CD4-positive, alpha-beta T cell treated with Interleukin-6 for 4 hours (primary cell): ENCODE data around the gene CFAP58.
"Not testable (repeated sequence)": the region's sequence is repeated elsewhere in the genome, so short reads cannot be mapped to it uniquely, and the experiment has no call there.

Experiments
- DNase-seq: peaks from one replicate; pipeline ENCODE4 v3.0.0-alpha.2; 2020; ENCODE audit warnings: mixed read lengths

CFAP58 gene

GRCh38 chr10:104445359-104445758, 91.7 kb downstream of the CFAP58 start:
- no peak for DNase-seq

DNA sequence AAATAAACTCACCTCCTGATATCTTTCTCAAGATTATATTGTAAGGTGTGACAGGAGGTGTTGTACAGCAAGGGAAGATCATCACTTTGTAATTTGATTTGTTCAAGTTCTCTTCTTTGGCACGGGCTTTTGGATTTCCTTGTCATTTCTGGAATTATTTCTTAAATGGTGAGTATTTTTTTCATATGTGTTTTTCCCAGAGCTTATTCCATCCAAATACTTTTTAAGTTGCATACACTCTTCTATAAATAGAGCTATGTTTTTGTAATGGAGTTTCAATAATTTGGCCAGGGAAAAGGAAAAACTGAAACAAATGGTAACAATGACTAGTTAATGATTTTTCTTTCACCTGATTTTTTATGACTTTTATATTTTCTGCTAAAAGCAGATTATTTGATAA, 92.5 kb downstream of the CFAP58 start:
- no peak for DNase-seq

GRCh38 chr10:104447331-104447730, 93.7 kb downstream of the CFAP58 start:
- DNase-seq: no peak

- DNase-seq: no peak
Measured at GRCh38 chr10:104447906-104448305, 94.3 kb downstream of the CFAP58 start.

GRCh38 chr10:104449391-104449790, 95.8 kb downstream of the CFAP58 start:
- DNase-seq: no peak

GRCh38 chr10:104450490-104450889, 96.9 kb downstream of the CFAP58 start:
- no peak for DNase-seq

DNA sequence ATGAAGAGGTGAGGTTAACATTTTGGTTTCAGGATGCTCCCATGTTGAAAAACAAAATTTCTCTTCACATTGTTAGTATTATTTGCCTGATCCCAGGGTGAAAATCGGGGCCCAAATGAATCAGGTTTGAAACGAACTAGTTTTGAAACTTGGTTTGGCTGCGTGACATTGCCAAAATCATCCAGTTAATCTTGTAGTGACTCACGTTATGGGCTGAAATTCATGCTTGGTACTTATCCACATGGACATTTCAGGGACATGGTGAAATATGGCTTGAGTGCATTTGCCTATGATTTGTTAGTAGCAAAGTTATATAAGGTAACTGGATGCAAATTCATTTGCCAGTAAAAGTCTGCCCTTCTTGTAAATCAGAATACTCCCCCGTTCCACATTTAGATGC, 97.3 kb downstream of the CFAP58 start:
- no peak for DNase-seq

DNA sequence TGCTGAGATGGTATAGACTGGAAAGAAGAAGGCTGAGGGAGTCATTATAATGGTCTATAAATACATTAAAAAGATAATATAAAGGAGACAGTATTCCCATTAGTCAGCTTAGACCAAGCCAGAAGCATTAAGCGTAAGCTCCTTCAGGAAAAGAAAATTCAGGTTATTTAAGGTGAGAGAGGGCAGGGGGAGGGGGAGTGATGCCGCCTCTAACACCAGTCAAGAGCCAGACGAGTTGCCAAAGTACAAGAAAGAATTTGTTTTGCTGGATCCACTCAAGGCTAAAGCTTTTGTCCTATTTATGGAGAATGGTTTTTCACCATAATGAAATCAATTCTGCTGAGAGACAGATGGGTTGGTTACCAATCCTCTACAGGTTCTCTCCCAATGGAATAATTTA, 99.3 kb downstream of the CFAP58 start:
- DNase-seq: no peak

GRCh38 chr10:104456802-104457542, 103.3 kb downstream of the CFAP58 start:
- DNase-seq: no peak

GRCh38 chr10:104457543-104457828, 103.9 kb downstream of the CFAP58 start:
- DNase-seq: no peak

- not testable (repeated sequence) for DNase-seq
Measured at GRCh38 chr10:104465575-104465974, 111.9 kb downstream of the CFAP58 start.

- DNase-seq: not testable (repeated sequence)
Measured at GRCh38 chr10:104468818-104469217, 115.2 kb downstream of the CFAP58 start.

GRCh38 chr10:104472505-104472904, 118.9 kb downstream of the CFAP58 start:
- DNase-seq: no peak

GRCh38 chr10:104472957-104473745, 119.5 kb downstream of the CFAP58 start:
- no peak for DNase-seq

DNA sequence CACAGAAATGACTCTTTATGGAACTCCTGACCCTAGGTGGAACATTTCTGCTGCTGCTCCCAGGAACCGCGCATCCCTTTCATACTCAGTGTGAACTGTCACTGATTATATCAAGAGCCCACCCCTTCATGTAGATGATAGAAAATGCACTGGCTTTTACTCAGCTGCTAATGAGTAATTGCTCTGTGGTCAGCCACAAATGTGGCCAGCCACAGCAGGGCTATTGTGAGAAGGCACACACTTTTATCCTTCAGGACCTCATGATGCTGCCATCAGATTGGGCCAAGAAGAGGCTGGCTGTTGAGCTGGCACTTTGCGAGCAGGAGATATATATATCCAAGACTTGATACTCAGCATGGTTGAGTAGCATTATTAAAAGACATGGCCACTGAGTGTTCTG, 124.7 kb downstream of the CFAP58 start:
- no peak for DNase-seq

DNA sequence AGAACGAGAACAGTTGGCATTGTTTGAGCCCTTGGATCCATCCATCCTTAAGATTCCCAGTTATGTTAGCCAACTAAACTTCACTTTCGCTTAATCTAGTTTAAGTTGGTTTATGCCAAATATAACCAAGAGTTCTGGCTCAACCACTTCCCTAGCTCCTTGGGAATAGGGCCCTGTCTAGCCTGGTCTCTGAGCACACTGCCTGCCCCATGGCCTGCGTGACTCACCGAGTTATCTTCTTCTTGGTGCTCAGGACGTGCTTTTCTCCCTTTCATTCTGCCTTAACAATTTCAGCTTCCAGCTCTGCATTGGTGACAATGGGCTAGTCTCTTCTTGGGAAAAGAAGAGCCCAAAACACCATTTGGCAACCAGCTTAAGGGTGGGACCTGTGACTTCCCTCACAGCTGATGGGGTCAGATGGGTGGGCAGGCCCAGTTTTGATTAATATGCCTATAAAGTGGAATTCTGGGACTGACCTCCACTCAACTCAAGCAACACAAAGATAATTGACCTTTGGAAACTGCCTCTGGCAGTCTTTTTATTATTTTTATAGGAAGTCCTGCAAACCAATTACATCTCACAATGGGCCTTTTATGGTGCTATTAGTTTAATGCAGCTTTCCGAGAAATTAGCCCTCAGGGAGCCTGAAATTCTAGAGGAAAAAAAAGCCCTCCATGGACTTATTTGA, 126.4 kb downstream of the CFAP58 start:
- no peak for DNase-seq

GRCh38 chr10:104480797-104481196, 127.2 kb downstream of the CFAP58 start:
- no peak for DNase-seq

DNA sequence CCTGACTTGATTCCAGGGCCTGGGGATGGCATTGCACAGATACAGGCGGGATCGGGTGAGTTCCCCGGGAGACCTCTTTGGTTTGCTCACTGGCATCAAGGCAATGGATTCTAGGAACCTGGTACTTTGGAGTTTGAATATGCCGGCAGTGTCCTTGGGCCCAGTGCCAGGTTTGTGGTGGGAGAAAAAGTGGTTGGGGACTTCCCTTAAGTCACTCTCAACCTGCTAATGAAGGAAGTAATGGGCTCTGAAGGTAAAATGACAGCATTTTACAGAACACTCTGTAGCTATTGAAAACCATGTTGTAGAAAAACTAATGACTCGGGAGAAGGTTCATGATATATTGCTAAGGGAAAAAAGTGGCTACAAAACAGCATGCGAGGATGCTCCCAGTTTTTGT, 129.9 kb downstream of the CFAP58 start:
- DNase-seq: no peak

- no peak for DNase-seq
Measured at GRCh38 chr10:104485632-104486031, 132.0 kb downstream of the CFAP58 start.

GRCh38 chr10:104486803-104487202, 133.2 kb downstream of the CFAP58 start:
- DNase-seq: no peak

GRCh38 chr10:104487794-104488438, 134.3 kb downstream of the CFAP58 start:
- no peak for DNase-seq

DNA sequence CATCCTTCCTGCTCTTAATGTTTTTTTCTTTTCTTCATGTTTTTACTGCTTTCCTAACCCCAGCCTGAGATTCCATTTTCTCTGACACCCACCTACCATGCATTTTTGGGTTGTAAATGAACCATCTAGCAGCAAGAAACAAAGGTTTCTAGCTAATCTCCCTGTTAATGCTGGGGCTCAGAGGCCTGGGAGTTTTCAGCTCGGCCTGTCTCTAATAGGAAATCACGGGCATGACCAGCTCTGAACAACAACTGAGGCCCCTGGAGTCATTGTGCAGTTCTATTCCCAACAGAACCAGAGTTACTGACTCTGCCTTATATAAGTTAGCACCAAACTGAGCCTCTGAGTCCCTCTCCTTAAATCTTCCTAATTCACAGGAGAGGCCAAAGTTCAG, 134.8 kb downstream of the CFAP58 start:
- DNase-seq: no peak

DNA sequence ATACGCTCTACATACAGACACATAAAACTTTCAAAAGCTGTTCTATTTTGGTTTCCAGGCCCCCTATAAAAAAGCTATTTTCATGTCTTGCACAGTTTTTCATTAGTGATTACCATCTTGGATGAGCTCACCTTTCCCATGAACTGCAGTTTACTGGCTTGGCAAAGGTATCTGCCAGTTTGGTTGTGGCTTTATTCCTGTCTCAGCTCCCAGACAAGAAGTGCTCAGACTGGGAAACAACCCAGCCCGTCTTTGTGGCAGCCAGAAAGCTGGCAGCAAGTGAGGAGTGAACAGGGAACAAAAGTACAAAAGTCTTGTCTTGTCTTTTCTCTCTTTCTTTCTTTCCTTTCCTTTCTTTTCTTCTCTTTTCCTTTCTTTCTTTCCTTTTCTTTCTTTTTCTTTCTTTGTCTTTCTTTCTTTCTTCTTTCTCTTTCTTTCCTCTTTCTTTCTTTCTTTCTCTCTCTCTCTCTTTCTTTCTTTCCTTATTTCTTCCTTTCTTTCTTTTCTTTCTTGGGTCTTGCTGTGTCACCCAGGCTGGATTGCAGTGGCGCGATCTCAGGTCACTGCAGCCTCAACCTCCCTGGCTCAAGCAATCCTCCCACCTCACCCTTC, 138.8 kb downstream of the CFAP58 start:
- no peak for DNase-seq
